ENCODE measurements around the gene SEMA3A. TPM values are rescaled to one million over a fixed set of nuclear protein-coding genes. Genes with fewer than 3 reads are reported as not detected.

SEMA3A gene
- total RNA-seq, 1 experiment from 2014 or later: 14.2 TPM

DNA sequence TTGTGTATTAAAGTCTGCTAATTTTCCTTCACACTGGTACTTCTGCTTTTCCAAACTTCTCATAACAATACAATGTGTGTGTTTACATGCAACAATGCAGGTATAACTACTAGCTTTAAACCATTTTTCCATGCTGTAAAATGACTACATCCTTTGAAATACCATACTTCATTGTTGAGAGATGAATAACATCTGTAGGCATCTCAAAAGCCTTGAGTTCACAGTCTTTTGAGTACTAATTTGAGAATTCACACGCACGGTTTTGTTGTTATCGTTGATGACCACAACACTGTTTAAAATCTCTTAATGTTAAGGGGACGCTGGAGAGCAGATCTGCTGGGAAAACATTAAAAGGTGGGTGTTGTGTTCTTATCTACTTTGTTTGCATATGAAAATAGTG is 37.4 kb downstream of the SEMA3A start:
- ChIA-PET CTCF (no interaction called here), POLR2A (no interaction called here), RAD21 (ENCODE audit: low non-redundant PET in 1 of 2, low total read pairs in 2 of 2, uncharacterized antibody in 2 of 2, unreplicated experiment in 2 of 2) (no interaction called here)
- no peak overlapping the region for H3K27ac ChIP-seq (ENCODE audit: low read depth, low read length)
- no peaks in the 10 kb centered on the region for H4K20me1 ChIP-seq (ENCODE audit: insufficient read depth)
- no peak for DNase-seq (ENCODE audit: low read depth, low spot score)
- H3K4me2 ChIP-seq (ENCODE audit: low read length): no peak overlapping the region
- H2AFZ ChIP-seq (ENCODE audit: low read depth, low read length, poor library complexity, severe bottlenecking): no peak overlapping the region
- no TSS peak for BruUV-seq (replicated peaks)
- no peaks in the 10 kb centered on the region for H3K27me3 ChIP-seq (ENCODE audit: insufficient read depth, low read length)
- intact Hi-C loops (cut with micrococcal nuclease): no loop called here
- no peak overlapping the region for H3K4me3 ChIP-seq (replicated peaks in 1 of 2; ENCODE audit: low read depth in 1 of 2, low read length in 2 of 2)
- no peaks in the 10 kb centered on the region for H3K4me1 ChIP-seq (ENCODE audit: control insufficient read depth in 1 of 2, insufficient read depth in 2 of 2, low read length in 2 of 2)
- H3K9me2 ChIP-seq (ENCODE audit: insufficient read depth): no peaks in the 10 kb centered on the region
- H3K9me3 ChIP-seq (ENCODE audit: control insufficient read depth in 1 of 2, insufficient read depth in 1 of 2, low read depth in 1 of 2, low read length in 2 of 2): no peaks in the 10 kb centered on the region
- TF ChIP-seq, protein P1, sequence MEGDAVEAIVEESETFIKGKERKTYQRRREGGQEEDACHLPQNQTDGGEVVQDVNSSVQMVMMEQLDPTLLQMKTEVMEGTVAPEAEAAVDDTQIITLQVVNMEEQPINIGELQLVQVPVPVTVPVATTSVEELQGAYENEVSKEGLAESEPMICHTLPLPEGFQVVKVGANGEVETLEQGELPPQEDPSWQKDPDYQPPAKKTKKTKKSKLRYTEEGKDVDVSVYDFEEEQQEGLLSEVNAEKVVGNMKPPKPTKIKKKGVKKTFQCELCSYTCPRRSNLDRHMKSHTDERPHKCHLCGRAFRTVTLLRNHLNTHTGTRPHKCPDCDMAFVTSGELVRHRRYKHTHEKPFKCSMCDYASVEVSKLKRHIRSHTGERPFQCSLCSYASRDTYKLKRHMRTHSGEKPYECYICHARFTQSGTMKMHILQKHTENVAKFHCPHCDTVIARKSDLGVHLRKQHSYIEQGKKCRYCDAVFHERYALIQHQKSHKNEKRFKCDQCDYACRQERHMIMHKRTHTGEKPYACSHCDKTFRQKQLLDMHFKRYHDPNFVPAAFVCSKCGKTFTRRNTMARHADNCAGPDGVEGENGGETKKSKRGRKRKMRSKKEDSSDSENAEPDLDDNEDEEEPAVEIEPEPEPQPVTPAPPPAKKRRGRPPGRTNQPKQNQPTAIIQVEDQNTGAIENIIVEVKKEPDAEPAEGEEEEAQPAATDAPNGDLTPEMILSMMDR (IDR thresholded peaks at IDR 0.05 in 2 of 3, conservative IDR thresholded peaks at IDR 0.05 in 1 of 3; ENCODE audit: borderline replicate concordance in 1 of 3, insufficient read depth in 1 of 3, low read depth in 2 of 3, low read length in 2 of 3): no peak
- ATAC-seq: no peak
- no peaks in the 10 kb centered on the region for H3K79me2 ChIP-seq (ENCODE audit: insufficient read depth, low read length)
- no peaks in the 10 kb centered on the region for H3K36me3 ChIP-seq (ENCODE audit: control insufficient read depth in 1 of 2, insufficient read depth in 2 of 2, low read length in 2 of 2)
- no peak overlapping the region for H3K9ac ChIP-seq (ENCODE audit: low read length)

DNA sequence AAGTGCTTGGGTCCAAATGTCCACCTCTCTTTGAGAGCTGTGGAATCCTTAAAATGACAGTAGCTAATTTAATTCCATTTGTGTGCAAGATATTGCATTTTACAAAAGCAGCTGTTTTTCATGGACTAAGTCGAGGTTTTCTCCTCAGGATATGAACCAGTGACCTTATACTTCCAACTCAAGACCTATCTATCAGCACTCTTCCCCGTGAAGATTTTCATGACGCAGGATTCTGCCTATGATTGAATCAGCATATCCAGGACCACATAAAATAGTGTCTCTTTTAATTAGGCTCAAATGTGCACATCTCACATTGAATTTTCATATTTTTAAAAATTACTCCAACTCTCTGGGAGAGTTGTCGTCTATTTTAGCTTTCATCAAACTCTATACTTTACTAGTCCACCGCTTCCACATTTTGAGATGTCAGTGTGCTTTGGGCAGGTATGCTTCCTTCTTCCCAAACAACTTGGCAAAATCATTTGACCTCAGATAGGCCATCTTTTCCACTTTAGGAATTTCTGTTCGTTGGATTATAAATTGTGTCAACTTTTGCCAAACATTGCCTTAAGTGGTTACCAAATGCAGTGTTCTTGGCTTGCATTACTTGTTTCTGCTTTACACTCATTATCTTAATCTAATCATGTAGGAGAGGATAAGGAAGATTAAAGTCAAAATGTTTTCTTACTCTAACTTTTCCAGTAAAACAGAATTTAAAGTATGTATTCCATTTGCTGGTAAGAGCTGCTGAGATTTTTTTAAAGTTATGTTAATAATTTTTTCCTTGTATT is 39.4 kb downstream of the SEMA3A start:
- no peaks in the 10 kb centered on the region for H3K36me3 ChIP-seq (ENCODE audit: control insufficient read depth in 1 of 2, insufficient read depth in 2 of 2, low read length in 2 of 2)
- no peak overlapping the region for H3K27ac ChIP-seq (ENCODE audit: low read depth, low read length)
- BruUV-seq (replicated peaks): no TSS peak
- ATAC-seq: no peak
- no peaks in the 10 kb centered on the region for H4K20me1 ChIP-seq (ENCODE audit: insufficient read depth)
- no peaks in the 10 kb centered on the region for H3K4me1 ChIP-seq (ENCODE audit: control insufficient read depth in 1 of 2, insufficient read depth in 2 of 2, low read length in 2 of 2)
- H2AFZ ChIP-seq (ENCODE audit: low read depth, low read length, poor library complexity, severe bottlenecking): no peak overlapping the region
- H3K27me3 ChIP-seq (ENCODE audit: insufficient read depth, low read length): no peaks in the 10 kb centered on the region
- ChIA-PET RAD21 (ENCODE audit: low non-redundant PET in 1 of 2, low total read pairs in 2 of 2, uncharacterized antibody in 2 of 2, unreplicated experiment in 2 of 2) (no interaction called here), POLR2A (no interaction called here), CTCF (no interaction called here)
- no peak overlapping the region for H3K9ac ChIP-seq (ENCODE audit: low read length)
- TF ChIP-seq ZNF274 (IDR thresholded peaks at IDR 0.05; ENCODE audit: low read depth, low read length) (no peak), ELF1 (IDR thresholded peaks at IDR 0.05; ENCODE audit: borderline replicate concordance, low read depth) (no peak), RAD21 (IDR thresholded peaks at IDR 0.05; ENCODE audit: low read depth) (no peak), POLR2A (IDR thresholded peaks at IDR 0.05; ENCODE audit: borderline replicate concordance, extremely low read depth, insufficient read depth, insufficient read length) (no peak), SP1 (IDR thresholded peaks at IDR 0.05; ENCODE audit: low read depth) (no peak), POLR2AphosphoS5 (IDR thresholded peaks at IDR 0.05; ENCODE audit: low read depth, low read length) (no peak), CEBPB (IDR thresholded peaks at IDR 0.05; ENCODE audit: low read depth) (no peak), SIN3A (IDR thresholded peaks at IDR 0.05; ENCODE audit: low read depth) (no peak), SRF (IDR thresholded peaks at IDR 0.05; ENCODE audit: low read depth) (no peak), CBX3 (IDR thresholded peaks at IDR 0.05; ENCODE audit: low read depth) (no peak), EZH2phosphoT487 (IDR thresholded peaks at IDR 0.05; ENCODE audit: borderline replicate concordance) (no peak), JUND (IDR thresholded peaks at IDR 0.05) (no peak)
- TF ChIP-seq, protein P2, sequence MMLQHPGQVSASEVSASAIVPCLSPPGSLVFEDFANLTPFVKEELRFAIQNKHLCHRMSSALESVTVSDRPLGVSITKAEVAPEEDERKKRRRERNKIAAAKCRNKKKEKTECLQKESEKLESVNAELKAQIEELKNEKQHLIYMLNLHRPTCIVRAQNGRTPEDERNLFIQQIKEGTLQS (IDR thresholded peaks at IDR 0.05): no peak
- TF ChIP-seq, protein P3, sequence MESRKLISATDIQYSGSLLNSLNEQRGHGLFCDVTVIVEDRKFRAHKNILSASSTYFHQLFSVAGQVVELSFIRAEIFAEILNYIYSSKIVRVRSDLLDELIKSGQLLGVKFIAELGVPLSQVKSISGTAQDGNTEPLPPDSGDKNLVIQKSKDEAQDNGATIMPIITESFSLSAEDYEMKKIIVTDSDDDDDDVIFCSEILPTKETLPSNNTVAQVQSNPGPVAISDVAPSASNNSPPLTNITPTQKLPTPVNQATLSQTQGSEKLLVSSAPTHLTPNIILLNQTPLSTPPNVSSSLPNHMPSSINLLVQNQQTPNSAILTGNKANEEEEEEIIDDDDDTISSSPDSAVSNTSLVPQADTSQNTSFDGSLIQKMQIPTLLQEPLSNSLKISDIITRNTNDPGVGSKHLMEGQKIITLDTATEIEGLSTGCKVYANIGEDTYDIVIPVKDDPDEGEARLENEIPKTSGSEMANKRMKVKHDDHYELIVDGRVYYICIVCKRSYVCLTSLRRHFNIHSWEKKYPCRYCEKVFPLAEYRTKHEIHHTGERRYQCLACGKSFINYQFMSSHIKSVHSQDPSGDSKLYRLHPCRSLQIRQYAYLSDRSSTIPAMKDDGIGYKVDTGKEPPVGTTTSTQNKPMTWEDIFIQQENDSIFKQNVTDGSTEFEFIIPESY (IDR thresholded peaks at IDR 0.05; ENCODE audit: extremely low read depth, insufficient replicate concordance, low read length): no peak
- H3K79me2 ChIP-seq (ENCODE audit: insufficient read depth, low read length): no peaks in the 10 kb centered on the region
- no peak overlapping the region for H3K4me3 ChIP-seq (replicated peaks in 1 of 2; ENCODE audit: low read depth in 1 of 2, low read length in 2 of 2)
- no peaks in the 10 kb centered on the region for H3K9me2 ChIP-seq (ENCODE audit: insufficient read depth)
- no peak overlapping the region for H3K4me2 ChIP-seq (ENCODE audit: low read length)
- no peaks in the 10 kb centered on the region for H3K9me3 ChIP-seq (ENCODE audit: control insufficient read depth in 1 of 2, insufficient read depth in 1 of 2, low read depth in 1 of 2, low read length in 2 of 2)
- DNase-seq (ENCODE audit: low read depth, low spot score): no peak
- intact Hi-C loops (cut with micrococcal nuclease): no loop called here
